ENCODE results near the gene FUZ.

DNA sequence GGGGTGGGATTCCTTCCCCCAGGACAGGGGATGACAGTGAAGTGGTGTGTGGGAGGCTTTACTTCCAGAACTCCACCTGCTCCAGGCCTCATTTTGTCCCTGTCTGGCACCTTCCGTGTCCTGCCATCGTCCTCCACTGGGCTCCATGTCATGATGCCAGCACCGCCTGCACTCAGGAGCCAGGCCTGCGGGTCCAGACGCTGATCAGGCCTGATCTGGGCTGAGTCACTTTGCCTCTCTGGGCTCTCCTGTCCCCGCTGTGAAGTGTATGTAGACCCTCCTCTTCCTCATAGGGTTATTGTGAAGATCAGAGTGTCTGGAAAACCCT is 9.6 kb downstream of the FUZ start:
- TF ChIP-seq, protein P1, sequence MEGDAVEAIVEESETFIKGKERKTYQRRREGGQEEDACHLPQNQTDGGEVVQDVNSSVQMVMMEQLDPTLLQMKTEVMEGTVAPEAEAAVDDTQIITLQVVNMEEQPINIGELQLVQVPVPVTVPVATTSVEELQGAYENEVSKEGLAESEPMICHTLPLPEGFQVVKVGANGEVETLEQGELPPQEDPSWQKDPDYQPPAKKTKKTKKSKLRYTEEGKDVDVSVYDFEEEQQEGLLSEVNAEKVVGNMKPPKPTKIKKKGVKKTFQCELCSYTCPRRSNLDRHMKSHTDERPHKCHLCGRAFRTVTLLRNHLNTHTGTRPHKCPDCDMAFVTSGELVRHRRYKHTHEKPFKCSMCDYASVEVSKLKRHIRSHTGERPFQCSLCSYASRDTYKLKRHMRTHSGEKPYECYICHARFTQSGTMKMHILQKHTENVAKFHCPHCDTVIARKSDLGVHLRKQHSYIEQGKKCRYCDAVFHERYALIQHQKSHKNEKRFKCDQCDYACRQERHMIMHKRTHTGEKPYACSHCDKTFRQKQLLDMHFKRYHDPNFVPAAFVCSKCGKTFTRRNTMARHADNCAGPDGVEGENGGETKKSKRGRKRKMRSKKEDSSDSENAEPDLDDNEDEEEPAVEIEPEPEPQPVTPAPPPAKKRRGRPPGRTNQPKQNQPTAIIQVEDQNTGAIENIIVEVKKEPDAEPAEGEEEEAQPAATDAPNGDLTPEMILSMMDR (conservative IDR thresholded peaks at IDR 0.05; ENCODE audit: low read depth, low read length) = no peak
- TF ChIP-seq EZH2 (IDR thresholded peaks at IDR 0.05; ENCODE audit: low read length, unreplicated experiment) = no peak
- no peak for TF ChIP-seq EZH2phosphoT487 (IDR thresholded peaks at IDR 0.05; ENCODE audit: borderline replicate concordance, low read length)

Data from PC-3 (cell line).